ENCODE results near the gene GRIK3.

GRCh38 chr1:36994294-36994693, 40.0 kb downstream of the GRIK3 start:
- TF ChIP-seq YY1 (IDR thresholded peaks at IDR 0.05; ENCODE audit: insufficient read depth, insufficient read length) (no peak), ZNF274 (IDR thresholded peaks at IDR 0.05; ENCODE audit: low read depth, low read length) (no peak), SUZ12 (IDR thresholded peaks at IDR 0.05; ENCODE audit: extremely low read depth, insufficient read depth, insufficient read length) (no peak)

Measured in NT2/D1 (cell line).